ENCODE measurements around the gene ARHGAP33. TPM values are rescaled to one million over a fixed set of nuclear protein-coding genes. Genes with fewer than 3 reads are reported as not detected.

Gene ARHGAP33
- polyA plus RNA-seq, 1 of the 3 experiments (the other 2 are of a cell fraction), result 7.8 TPM

DNA sequence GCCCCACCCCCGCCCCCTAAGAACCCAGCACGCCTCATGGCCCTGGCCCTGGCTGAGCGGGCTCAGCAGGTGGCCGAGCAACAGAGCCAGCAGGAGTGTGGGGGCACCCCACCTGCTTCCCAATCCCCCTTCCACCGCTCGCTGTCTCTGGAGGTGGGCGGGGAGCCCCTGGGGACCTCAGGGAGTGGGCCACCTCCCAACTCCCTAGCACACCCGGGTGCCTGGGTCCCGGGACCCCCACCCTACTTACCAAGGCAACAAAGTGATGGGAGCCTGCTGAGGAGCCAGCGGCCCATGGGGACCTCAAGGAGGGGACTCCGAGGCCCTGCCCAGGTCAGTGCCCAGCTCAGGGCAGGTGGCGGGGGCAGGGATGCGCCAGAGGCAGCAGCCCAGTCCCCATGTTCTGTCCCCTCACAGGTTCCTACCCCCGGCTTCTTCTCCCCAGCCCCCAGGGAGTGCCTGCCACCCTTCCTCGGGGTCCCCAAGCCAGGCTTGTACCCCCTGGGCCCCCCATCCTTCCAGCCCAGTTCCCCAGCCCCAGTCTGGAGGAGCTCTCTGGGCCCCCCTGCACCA, 11.9 kb downstream of the ARHGAP33 start:
- peaks cover 0 to 5% of the 10 kb centered on the region in 2 experiments for H3K36me3 ChIP-seq (replicated peaks in 1 of 2; ENCODE audit: control insufficient read depth in 1 of 2, insufficient read depth in 2 of 2, low read length in 1 of 2)
- H2AFZ ChIP-seq (ENCODE audit: low read depth), result no peak overlapping the region
- no peaks in the 10 kb centered on the region for H3K79me2 ChIP-seq (ENCODE audit: insufficient read depth)
- POLR2A ChIA-PET, result no interaction called here
- TF ChIP-seq, protein P1, sequence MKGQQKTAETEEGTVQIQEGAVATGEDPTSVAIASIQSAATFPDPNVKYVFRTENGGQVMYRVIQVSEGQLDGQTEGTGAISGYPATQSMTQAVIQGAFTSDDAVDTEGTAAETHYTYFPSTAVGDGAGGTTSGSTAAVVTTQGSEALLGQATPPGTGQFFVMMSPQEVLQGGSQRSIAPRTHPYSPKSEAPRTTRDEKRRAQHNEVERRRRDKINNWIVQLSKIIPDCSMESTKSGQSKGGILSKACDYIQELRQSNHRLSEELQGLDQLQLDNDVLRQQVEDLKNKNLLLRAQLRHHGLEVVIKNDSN (IDR thresholded peaks at IDR 0.05; ENCODE audit: borderline replicate concordance, low read depth), result no peak
- no peak for TF ChIP-seq FOSL2 (IDR thresholded peaks at IDR 0.05; ENCODE audit: borderline replicate concordance, low read depth)
- TF ChIP-seq, protein P2, sequence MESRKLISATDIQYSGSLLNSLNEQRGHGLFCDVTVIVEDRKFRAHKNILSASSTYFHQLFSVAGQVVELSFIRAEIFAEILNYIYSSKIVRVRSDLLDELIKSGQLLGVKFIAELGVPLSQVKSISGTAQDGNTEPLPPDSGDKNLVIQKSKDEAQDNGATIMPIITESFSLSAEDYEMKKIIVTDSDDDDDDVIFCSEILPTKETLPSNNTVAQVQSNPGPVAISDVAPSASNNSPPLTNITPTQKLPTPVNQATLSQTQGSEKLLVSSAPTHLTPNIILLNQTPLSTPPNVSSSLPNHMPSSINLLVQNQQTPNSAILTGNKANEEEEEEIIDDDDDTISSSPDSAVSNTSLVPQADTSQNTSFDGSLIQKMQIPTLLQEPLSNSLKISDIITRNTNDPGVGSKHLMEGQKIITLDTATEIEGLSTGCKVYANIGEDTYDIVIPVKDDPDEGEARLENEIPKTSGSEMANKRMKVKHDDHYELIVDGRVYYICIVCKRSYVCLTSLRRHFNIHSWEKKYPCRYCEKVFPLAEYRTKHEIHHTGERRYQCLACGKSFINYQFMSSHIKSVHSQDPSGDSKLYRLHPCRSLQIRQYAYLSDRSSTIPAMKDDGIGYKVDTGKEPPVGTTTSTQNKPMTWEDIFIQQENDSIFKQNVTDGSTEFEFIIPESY (IDR thresholded peaks at IDR 0.05; ENCODE audit: borderline replicate concordance, low read depth), result no peak
- TF ChIP-seq EP300 (IDR thresholded peaks at IDR 0.05; ENCODE audit: borderline replicate concordance in 1 of 2, low read depth in 1 of 2, low read length in 1 of 2), result no peak
- TF ChIP-seq SMC3 (IDR thresholded peaks at IDR 0.05; ENCODE audit: low read depth, low read length), result no peak
- no peak for TF ChIP-seq MEF2A (IDR thresholded peaks at IDR 0.05; ENCODE audit: borderline replicate concordance, low read depth)
- TF ChIP-seq, protein P3, sequence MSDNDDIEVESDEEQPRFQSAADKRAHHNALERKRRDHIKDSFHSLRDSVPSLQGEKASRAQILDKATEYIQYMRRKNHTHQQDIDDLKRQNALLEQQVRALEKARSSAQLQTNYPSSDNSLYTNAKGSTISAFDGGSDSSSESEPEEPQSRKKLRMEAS (IDR thresholded peaks at IDR 0.05; ENCODE audit: low read depth), result no peak
- no peak for TF ChIP-seq NRF1 (IDR thresholded peaks at IDR 0.05; ENCODE audit: low read depth, low read length)
- no peak for TF ChIP-seq POLR2AphosphoS5 (IDR thresholded peaks at IDR 0.05; ENCODE audit: low read depth, low read length)
- TF ChIP-seq, protein P4, sequence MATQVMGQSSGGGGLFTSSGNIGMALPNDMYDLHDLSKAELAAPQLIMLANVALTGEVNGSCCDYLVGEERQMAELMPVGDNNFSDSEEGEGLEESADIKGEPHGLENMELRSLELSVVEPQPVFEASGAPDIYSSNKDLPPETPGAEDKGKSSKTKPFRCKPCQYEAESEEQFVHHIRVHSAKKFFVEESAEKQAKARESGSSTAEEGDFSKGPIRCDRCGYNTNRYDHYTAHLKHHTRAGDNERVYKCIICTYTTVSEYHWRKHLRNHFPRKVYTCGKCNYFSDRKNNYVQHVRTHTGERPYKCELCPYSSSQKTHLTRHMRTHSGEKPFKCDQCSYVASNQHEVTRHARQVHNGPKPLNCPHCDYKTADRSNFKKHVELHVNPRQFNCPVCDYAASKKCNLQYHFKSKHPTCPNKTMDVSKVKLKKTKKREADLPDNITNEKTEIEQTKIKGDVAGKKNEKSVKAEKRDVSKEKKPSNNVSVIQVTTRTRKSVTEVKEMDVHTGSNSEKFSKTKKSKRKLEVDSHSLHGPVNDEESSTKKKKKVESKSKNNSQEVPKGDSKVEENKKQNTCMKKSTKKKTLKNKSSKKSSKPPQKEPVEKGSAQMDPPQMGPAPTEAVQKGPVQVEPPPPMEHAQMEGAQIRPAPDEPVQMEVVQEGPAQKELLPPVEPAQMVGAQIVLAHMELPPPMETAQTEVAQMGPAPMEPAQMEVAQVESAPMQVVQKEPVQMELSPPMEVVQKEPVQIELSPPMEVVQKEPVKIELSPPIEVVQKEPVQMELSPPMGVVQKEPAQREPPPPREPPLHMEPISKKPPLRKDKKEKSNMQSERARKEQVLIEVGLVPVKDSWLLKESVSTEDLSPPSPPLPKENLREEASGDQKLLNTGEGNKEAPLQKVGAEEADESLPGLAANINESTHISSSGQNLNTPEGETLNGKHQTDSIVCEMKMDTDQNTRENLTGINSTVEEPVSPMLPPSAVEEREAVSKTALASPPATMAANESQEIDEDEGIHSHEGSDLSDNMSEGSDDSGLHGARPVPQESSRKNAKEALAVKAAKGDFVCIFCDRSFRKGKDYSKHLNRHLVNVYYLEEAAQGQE (IDR thresholded peaks at IDR 0.05; ENCODE audit: low read depth, low read length), result no peak
- no peak for TF ChIP-seq TCF12 (IDR thresholded peaks at IDR 0.05)
- no peak for TF ChIP-seq CHD2 (IDR thresholded peaks at IDR 0.05; ENCODE audit: low read length, partially characterized antibody)
- TF ChIP-seq, protein P5, sequence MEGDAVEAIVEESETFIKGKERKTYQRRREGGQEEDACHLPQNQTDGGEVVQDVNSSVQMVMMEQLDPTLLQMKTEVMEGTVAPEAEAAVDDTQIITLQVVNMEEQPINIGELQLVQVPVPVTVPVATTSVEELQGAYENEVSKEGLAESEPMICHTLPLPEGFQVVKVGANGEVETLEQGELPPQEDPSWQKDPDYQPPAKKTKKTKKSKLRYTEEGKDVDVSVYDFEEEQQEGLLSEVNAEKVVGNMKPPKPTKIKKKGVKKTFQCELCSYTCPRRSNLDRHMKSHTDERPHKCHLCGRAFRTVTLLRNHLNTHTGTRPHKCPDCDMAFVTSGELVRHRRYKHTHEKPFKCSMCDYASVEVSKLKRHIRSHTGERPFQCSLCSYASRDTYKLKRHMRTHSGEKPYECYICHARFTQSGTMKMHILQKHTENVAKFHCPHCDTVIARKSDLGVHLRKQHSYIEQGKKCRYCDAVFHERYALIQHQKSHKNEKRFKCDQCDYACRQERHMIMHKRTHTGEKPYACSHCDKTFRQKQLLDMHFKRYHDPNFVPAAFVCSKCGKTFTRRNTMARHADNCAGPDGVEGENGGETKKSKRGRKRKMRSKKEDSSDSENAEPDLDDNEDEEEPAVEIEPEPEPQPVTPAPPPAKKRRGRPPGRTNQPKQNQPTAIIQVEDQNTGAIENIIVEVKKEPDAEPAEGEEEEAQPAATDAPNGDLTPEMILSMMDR (IDR thresholded peaks at IDR 0.05), result no peak
- TF ChIP-seq, protein P6, sequence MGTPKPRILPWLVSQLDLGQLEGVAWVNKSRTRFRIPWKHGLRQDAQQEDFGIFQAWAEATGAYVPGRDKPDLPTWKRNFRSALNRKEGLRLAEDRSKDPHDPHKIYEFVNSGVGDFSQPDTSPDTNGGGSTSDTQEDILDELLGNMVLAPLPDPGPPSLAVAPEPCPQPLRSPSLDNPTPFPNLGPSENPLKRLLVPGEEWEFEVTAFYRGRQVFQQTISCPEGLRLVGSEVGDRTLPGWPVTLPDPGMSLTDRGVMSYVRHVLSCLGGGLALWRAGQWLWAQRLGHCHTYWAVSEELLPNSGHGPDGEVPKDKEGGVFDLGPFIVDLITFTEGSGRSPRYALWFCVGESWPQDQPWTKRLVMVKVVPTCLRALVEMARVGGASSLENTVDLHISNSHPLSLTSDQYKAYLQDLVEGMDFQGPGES (IDR thresholded peaks at IDR 0.05; ENCODE audit: low read depth, low read length), result no peak
- no peak for TF ChIP-seq SIN3A (IDR thresholded peaks at IDR 0.05; ENCODE audit: borderline replicate concordance, low read depth, low read length)
- TF ChIP-seq, protein P7, sequence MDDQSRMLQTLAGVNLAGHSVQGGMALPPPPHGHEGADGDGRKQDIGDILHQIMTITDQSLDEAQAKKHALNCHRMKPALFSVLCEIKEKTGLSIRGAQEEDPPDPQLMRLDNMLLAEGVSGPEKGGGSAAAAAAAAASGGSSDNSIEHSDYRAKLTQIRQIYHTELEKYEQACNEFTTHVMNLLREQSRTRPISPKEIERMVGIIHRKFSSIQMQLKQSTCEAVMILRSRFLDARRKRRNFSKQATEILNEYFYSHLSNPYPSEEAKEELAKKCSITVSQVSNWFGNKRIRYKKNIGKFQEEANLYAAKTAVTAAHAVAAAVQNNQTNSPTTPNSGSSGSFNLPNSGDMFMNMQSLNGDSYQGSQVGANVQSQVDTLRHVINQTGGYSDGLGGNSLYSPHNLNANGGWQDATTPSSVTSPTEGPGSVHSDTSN (IDR thresholded peaks at IDR 0.05), result no peak
- no peak for TF ChIP-seq RCOR1 (IDR thresholded peaks at IDR 0.05; ENCODE audit: low read length)
- no peak for TF ChIP-seq RFX5 (IDR thresholded peaks at IDR 0.05; ENCODE audit: low read length)
- no peaks in the 10 kb centered on the region for H3K4me1 ChIP-seq (ENCODE audit: control insufficient read depth in 1 of 2, insufficient read depth in 2 of 2, low read depth in 1 of 2, low read length in 1 of 2)
- no peak overlapping the region for H3K9ac ChIP-seq
- no peak overlapping the region for H3K4me3 ChIP-seq (ENCODE audit: low read depth in 2 of 2, low read length in 1 of 2)
- no peaks in the 10 kb centered on the region for H3K27me3 ChIP-seq (ENCODE audit: insufficient read depth)
- no peaks in the 10 kb centered on the region for H4K20me1 ChIP-seq (ENCODE audit: insufficient read depth)
- DNase-seq, result no peak
- no peak overlapping the region for H3K4me2 ChIP-seq
- no peaks in the 10 kb centered on the region for H3K9me2 ChIP-seq
- no peaks in the 10 kb centered on the region for H3K9me3 ChIP-seq
- 93% methylated on average over 11 of the region's 15 CpGs for WGBS (ENCODE audit: low lambda C conversion rate)
- CTCF ChIA-PET, result interaction anchor here (1.9 kb wide), 1 partner anchor 32 kb away, joined by 6 read pairs; no protein-coding TSS in a partner anchor
- no peaks in the 10 kb centered on the region for H3F3A ChIP-seq (replicated peaks; ENCODE audit: insufficient read depth)
- H3K27ac ChIP-seq (ENCODE audit: low read depth in 2 of 2, low read length in 1 of 2), result no peak overlapping the region; a peak in 1 of 4 replicates
